SIG-M5 treated with dmso at 0.1 percent for 504 hours (cell line): Measurements from ENCODE around the gene PRKG2.
"Not testable (repeated sequence)": the region's sequence is repeated elsewhere in the genome, so short reads cannot be mapped to it uniquely, and the experiment has no call there.

Source experiments
- DNase-seq: peaks from one replicate; lab custom pipeline; 2025; ENCODE audit not compliant: unreplicated experiment; lab: John Stamatoyannopoulos, UW

Gene PRKG2

DNA sequence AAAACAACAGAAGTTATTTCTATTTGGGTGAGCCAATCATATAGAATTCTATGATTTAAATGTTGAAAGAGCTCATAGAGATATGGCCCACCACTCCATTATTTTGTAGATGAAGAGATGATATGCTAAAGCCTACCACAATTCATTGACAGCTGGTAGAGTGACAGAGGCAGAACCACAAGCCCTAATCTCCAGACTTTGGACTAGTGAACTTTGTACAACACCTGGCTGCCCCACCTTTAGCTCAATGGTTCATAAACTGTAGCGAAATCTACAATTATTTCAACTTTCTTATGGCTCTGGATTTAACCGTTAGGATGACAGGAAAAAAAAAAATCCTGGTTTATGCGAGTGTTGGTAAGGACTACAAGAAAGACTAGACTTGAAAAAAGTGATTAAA is 50.9 kb downstream of the PRKG2 start:
- DNase-seq: no peak

DNA sequence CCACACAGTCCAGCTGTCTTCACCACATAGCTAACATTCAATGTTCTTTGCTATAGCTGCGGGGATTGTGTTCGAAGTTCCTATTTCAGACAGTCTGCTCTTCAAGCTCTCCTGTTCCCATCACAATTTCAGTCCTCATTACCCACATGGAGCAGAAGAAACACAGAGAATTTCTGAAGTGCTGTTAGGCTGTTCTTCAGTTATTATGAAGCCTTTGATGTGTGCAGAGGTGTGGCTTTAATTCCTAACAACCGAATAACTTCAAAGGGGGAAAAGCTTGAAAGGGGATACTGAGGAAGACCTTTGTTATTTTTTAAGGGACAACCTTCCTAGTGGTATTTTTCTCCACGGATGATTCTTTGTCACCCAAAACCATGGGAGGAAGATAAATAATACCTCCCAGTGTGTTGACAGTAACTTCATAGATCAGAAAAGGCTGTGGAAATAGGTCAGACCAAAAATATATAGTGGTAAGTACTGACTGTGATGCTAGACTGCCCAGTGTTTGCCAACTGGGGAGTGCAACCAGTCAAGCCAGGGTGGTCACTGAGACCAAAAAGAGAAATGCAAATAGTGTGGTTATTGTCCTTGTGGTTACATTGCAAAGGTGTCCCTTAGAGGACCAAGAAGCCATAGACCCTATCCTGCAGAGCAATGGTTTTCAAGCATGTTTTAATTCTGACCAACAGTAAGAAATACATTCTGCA is 52.1 kb downstream of the PRKG2 start:
- no peak for DNase-seq

DNA sequence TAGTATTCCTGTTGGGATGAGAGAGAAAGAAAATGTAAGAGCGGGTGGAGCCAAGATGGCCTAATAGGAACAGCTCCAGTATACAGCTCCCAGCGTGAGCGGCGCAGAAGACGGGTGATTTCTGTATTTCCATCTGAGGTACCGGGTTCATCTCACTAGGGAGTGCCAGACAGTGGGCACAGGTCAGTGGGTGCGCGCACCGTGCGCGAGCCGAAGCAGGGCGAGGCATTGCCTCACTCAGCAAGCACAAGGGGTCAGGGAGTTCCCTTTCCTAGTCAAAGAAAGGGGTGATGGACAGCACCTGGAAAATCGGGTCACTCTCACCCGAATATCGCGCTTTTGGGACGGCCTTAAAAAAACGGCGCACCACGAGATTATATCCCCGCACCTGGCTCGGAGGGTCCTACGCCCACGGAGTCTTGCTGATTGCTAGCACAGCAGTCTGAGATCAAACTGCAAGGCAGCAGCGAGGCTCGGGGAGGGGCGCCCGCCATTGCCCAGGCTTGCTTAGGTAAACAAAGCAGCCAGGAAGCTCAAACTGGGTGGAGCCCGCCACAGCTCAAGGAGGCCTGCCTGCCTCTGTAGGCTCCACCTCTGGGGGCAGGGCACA is 61.2 kb downstream of the PRKG2 start:
- DNase-seq: not testable (repeated sequence)

DNA sequence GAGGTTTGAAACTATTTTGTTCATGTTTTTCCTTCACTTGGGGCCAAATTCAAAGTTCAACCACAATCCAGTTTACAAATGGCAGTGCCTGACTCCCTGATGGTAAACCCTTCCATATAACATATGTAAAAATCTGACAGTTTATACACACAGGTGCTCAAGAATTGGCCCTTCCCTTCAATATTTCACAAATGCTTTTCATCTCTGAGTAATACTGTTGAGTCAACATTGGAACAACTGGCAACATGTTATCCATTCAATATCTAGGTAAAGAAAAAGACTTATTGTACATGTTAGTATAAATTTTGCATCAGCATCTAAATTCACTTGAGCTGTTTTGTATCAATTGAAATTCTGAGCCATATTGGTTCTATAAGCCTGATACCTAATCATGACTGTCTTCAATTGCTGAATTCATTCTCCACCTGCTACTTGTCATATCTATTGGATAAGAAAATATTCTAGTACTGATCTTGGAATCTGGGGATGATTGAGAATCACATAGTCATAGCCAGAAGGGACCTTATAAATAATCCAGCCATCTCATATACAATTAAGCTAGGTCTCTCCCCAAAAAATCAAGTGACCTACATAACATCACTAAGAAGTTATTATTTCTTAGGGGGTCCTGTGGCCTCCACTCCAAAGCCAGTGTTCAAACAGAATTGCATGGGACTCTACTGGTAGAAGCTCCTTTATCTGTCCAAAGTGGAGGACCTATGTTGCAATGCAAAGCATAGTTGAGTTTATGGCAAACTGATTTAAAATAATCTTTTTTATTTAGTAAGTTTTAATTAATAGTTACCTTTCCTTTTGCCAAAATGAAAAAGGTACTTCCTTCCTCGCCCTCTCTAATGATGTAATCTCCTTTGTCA is 61.9 kb downstream of the PRKG2 start:
- no peak for DNase-seq

DNA sequence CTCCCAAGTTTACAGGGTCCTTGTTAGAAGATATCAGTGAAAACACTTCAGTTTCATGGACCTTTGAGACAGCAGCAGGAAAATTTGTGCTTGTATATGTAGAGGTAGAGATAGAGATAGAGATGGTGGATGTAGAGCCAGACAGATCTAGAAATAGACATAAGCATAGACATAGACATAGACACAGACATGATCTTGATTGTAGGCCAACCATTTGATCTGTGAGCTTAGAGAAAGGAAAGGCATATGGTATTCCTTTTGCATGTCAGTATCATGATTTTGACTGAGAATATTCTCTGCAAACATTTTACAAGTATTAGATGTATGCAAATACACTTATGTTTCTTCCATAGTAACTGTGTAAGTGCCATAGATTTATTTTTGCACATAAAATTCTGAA is 65.0 kb downstream of the PRKG2 start:
- no peak for DNase-seq

DNA sequence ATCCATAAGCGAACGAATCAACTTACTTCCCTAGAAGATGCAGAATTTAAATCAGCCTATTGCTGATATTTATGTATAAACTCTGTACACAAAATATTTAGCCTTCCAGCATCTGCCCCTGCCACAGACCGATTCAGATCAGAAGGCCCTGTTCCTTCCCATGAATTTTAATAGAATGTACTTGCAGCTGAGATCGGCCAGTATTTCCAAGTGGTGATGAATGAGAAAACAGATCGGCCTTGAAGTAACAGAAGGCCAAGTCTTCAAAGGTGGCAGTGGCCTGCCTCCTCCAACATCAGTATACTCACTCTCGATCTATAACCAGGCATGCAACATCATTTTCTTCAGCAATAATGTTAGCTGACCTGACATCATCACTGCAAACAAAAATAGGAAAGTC is 66.4 kb downstream of the PRKG2 start:
- DNase-seq: no peak

DNA sequence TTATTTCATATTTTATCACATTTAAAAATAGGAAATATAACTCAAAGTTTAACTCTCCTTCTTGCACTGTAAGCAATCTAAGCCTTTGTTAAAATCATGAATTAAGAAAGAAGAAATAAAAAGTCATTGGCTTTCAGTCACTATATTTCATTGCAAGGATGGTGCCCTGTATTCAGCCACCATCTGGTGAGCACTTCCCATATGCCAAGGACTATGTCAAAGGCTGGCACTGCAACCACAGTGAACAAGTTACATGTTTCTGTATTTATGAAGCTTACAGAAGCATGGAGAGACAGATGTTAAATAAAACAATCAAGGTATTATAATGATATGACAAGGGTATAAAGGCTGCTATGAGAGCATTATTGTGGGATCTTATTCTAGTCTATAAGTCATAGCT is 68.6 kb downstream of the PRKG2 start:
- DNase-seq: no peak

DNA sequence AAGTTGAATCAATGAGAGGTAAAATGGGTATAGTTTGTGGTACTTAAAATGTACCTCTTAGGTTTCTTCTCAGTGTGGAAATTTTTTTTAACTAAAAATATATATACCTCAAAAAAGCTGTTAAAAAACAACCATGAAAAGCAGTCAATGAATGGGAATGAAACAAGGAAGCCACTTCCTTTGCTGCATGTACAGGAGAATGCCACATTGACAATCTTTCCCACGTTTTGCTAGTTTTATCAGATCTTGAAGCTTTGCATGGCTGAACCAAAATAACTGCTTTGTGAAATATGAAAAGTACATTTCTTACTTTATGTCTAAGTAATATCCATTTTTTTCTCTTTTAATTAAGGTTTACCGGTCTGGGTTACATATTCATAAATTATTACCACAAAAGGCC is 71.8 kb downstream of the PRKG2 start:
- no peak for DNase-seq

DNA sequence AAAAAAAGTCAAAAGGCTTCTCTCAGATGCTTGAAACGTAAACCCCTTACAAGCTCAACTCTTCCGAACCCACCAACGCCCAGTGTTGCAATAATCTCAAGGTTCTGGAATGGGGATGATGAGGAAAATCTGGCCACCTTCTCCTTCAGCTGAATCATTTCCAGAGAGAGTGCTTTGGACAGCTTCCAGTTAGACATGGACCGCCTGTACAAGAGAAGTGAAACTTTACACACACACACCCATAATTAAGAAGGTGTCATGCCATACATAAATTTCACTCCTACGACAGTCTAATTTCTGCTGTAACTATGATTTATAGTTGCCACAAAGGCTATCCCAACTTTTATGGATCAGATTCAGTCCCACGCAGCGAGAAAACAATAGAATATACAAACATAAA is 72.3 kb downstream of the PRKG2 start:
- no peak for DNase-seq

DNA sequence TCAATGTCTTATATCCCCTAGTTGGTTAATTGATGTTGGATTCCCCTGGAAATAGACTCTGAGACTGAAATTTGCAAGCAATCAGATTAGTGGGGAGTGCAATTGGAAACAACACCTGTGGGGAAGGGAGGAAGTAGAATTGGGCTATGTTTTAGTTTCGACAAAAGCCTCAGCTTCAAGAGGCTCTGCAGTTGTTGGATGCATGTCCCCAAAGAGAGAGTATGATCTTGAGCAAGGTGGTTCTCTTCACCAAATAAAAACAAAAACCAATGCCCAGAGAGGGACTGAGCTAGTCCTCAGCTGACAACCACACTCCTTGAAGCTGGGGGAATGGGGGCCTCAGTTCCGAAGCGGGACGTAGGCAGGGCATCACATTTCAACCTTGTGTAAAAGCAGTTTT is 77.1 kb downstream of the PRKG2 start:
- DNase-seq: no peak

DNA sequence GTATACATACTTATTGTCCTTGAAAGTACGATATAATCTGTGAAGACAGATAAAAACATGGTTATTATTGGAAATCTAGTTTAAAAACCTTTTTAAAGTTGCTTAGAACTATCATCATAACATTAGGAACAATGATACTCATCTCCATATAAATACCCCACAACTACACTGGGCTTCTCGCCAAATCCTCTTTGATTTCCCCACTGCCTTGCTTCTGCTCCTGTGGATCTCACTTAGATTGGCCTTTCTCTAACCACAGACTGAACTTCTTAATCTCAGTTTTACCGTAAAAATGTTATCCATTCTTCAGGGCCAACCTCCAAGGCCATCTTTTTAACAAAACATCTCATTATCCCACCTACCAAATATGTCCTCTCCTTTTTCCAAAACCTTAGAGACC is 77.6 kb downstream of the PRKG2 start:
- DNase-seq: no peak

DNA sequence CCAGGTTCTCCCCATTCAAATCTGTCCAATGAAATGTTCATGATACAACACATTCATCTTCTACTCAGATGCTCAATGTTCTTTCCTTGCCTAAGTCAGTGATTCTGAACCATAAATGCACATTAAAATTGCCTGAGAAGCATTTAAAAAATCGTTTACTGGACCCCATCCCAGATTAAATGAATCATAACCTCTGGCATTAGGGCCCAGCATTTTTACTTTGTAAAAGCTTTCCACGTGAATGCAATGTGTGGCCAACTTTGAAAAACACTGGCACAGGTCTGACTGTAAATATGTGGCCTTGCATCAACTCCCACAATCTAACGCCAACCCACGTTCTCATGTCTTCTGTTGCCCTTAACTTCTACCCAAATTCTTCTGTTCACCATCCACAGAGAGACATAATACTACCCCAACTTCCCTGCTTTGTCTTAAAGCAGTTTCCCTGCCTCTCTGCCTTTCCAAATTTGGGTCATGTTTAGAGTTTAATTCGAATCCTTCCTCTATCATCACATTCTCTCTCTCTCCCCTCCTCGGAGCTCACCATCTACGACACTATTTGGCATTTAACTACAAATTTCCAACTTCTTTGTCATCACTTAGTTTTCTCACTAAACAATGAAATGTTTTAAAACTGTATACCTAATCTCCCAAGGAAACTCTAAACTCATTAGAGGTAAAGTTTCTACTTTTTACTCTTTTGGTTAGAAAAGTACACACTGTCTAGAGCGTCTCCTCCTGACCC is 78.7 kb downstream of the PRKG2 start:
- no peak for DNase-seq

DNA sequence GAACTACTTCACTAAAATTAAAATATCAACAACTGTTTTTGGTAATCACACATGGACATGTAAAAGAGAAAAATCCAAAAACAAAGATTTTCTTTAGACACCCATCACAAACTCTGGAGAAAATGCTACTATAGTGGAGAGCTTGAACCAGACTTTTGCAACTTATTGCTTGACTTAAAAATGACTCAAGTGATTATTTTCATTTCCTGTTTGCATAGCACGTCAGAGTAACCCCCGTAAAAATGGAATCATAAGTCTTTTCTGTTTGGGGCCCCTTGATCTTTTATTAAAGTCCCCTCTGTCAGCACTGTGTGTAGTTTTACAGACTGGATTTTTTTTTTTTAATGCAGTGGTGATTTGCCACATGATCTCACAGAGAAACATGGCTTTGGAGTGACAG is 79.5 kb downstream of the PRKG2 start:
- no peak for DNase-seq

DNA sequence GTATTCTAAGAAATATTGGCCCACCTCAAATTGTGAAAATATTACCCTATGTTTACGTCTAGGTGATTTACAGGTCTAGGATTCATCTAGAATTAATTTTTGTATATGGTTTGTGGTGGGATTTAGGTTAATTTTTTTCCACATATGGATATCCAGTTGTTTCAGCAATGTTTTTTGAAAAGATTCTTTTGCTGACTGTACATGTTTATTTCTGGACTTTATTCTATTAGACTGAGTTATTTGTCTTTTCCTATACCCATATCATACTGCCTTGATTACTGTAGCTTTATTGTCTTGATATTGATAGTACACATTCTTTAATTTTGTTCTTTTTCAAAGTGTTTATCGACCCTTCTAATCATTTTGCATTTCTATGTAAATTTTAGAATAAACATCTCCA is 83.5 kb downstream of the PRKG2 start:
- DNase-seq: no peak

DNA sequence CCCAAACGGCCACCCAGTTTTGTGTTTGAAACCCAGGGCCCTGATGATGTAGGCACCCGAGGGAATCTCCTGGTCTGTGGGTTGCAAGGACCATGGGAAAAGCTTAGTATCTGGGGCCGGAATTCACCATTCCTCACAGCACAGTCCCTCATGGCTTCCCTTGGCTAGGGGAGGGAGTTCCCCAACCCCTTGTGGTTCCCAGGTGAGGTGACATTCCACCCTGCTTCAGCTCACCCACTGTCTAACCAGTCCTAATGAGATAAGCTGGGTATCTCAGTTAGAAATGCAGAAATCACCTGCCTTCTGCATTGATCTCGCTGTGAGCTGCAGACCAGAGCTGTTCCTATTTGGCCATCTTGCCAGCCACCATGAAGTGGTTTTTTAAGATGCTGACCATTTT is 84.0 kb downstream of the PRKG2 start:
- DNase-seq: no peak

DNA sequence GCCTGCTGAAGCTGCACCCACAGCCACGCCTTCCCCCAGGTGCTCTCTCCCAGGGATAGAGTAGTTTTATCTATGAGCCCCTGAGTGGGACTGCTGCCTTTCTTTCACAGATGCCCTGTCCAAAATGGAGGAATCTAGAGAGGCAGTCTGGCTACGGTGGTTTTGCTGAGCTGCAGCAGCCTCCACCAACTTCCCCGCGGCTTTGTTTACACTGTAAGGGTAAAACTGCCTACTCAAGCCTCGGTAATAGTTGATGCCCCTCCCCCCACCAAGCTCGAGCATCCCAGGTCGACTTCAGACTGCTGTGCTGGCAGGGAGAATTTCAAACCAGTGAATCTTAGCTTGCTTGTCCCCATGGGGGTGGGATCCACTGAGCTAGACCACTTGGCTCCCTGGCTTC is 84.5 kb downstream of the PRKG2 start:
- no peak for DNase-seq

DNA sequence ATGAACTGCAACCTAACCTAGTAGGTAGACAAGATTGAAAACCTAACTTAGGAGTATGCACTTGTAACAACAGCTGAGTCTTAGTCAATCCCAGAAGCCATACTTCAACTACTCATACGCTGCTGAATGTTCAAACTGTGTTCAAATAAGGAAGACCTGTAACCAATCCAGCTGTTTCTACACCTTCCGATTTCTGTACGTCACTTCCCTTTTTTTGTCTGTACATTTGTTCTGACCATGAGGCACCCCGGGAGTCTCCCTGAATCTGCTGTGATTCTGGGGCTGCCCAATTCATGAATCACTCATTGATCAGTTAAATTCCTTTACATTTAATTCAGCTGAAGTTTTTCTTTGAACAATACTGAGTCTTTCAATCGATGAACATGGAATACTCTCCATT is 95.0 kb downstream of the PRKG2 start:
- DNase-seq: no peak

DNA sequence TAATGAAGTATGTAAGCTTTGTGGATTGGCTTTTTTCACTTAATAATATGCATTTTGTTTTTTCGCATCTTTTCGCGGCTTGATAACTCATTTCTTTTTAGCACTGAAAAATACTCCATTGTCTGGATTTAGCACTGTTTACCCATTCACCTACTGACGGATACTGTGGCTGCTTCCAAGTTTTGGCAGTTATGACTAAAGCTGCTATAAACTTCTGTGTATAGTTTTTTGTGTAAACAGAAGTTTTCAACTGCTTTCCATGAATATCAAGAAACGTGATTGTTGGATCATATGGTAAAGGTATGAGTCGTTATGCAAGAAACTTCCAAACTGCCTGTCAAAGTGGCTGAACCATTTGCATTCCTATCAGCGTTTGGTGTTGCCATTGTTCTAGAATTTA is 96.9 kb downstream of the PRKG2 start:
- DNase-seq: no peak

DNA sequence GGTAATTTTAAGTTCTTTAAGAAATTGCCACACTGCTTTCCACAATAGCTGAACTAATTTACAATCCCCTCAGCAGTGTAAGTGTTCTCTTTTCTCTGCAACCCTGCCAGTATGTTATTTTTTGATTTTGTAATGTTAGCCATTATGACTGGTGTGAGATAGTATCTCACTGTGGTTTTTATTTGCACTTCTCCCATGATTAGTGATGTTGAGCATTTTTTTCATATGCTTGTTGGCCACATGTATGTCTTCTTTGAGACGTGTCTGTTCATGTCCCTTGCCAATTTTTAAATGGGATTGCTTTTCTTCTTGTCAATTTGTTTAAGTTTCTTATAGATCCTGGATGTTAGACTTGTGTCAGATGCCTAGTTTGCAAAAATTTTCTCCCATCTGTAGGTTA is 98.5 kb downstream of the PRKG2 start:
- DNase-seq: no peak

DNA sequence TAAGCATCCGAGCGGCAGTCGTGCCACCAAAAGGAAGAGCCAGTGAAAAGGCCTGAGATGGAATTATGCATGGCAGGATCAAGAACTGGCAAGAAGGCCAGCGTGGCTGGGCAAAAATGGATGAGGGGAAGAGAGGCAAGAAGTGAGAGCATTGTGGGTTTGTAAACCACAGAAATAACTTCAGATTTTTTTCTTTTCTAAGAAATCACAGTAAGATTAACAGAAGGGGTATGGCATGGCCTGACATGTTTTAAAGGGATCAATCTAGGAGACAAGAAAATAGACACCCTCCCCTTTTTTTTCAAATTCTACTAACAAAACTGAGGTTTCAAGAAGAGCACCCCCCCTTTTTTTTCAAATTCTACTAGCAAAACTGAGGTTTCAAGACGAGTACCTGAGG is 102.0 kb downstream of the PRKG2 start:
- DNase-seq: no peak

DNA sequence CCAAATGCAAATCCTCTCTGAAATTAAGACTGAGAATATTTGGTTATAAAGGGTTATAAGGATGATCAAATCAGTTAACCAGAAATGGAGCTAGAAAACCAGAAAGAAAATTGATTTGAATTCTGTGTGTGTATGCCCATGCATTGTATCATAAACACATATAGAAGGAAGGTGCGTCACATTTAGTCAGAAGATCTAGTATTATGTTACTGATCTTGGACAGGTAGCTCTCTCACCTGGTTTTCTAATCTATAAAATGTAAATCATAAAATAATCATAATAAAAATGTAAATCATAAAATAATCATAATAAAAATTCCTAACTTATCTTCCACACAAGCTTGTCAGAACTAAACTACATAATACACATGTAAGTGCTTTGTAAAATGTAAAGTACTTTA is 105.7 kb downstream of the PRKG2 start:
- no peak for DNase-seq

DNA sequence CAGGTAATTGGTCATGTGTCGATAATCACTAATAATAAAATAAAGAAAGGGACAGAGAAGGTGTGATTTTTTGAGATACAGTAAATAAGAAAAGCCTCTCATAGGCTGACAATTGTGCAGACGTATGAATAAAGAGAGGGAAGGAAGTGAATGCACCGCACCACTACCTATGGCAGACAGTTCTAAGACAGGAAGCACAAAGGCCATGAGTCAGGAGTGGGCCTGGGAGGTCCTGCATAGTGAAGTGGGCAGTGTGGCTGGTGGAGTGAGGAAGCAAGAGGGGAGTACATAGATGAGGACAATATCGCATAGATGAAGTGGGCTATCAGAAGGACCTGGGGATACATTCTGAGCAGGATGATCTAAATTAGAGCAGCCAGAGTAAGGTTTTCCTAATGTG is 108.9 kb downstream of the PRKG2 start:
- DNase-seq: no peak
